Activated CD4-positive, alpha-beta T cell treated with anti-CD3 and anti-CD28 coated beads, Interleukin-2, amount 50 U/mL, for 1 hour (primary cell): ENCODE data around the gene SBSN.

Experiments
- DNase-seq: peaks from one replicate; pipeline ENCODE4 v3.0.0-alpha.2; 2020

SBSN gene

GRCh38 chr19:35553385-35554000, 25.4 kb upstream of the SBSN start:
- DNase-seq = no peak

- DNase-seq = no peak
Measured at GRCh38 chr19:35552534-35553384, 24.6 kb upstream of the SBSN start.

- DNase-seq = no peak
Measured at GRCh38 chr19:35551091-35551810, 23.1 kb upstream of the SBSN start.

GRCh38 chr19:35549879-35550523, 21.9 kb upstream of the SBSN start:
- DNase-seq = no peak

- peak; percentile 47 for DNase-seq
Measured at GRCh38 chr19:35549174-35549788, 21.2 kb upstream of the SBSN start.

GRCh38 chr19:35546532-35546931, 18.4 kb upstream of the SBSN start:
- no peak for DNase-seq

GRCh38 chr19:35545855-35546381, 17.8 kb upstream of the SBSN start:
- peak; percentile 28 for DNase-seq

GRCh38 chr19:35545001-35545854, 17.1 kb upstream of the SBSN start, which contains the start of gene TMEM147:
TMEM147 (plus strand) TSS chr19:35545626; CDS start chr19:35545740, 114 bp downstream.
- DNase-seq = peak; percentile 74

- no peak for DNase-seq
Measured at GRCh38 chr19:35544110-35544802, 16.1 kb upstream of the SBSN start.

GRCh38 chr19:35543280-35544109, 15.4 kb upstream of the SBSN start:
- DNase-seq = no peak

- no peak for DNase-seq
Measured at GRCh38 chr19:35542209-35542608, 14.1 kb upstream of the SBSN start.

GRCh38 chr19:35540356-35540927, 12.3 kb upstream of the SBSN start:
- no peak for DNase-seq

- DNase-seq = no peak
Measured at GRCh38 chr19:35539850-35540249, 11.7 kb upstream of the SBSN start.

- DNase-seq = no peak
Measured at GRCh38 chr19:35539314-35539713, 11.2 kb upstream of the SBSN start.

GRCh38 chr19:35534803-35535480, 6.8 kb upstream of the SBSN start:
- DNase-seq = no peak

GRCh38 chr19:35533822-35534392, 5.8 kb upstream of the SBSN start:
- peak; percentile 24 for DNase-seq

GRCh38 chr19:35533201-35533821, 5.2 kb upstream of the SBSN start, which contains the start of gene GAPDHS:
GAPDHS (plus strand) TSS chr19:35533456; CDS start chr19:35533528, 72 bp downstream.
- DNase-seq = no peak

GRCh38 chr19:35531291-35531690, 3.2 kb upstream of the SBSN start:
- no peak for DNase-seq
